AG09319 (cell line): ENCODE measurements around the gene TMEM131L.

Experiments used
- DNase-seq: peaks from one replicate; pipeline ENCODE4 v3.0.0-alpha.2; 2010; ENCODE audit warnings: low read depth; ENCODE audit errors: extremely low read depth
- CTCF ChIP-seq: IDR thresholded peaks from 2 replicates; pipeline ENCODE4 v1.5.1; 2011; ENCODE audit warnings: low read depth, mild to moderate bottlenecking, inconsistent platforms, low read length, moderate library complexity

TMEM131L gene

GRCh38 chr4:153572609-153573008 is 106.4 kb downstream of the TMEM131L start:
- DNase-seq, result no peak
- TF ChIP-seq CTCF, result no peak

DNA sequence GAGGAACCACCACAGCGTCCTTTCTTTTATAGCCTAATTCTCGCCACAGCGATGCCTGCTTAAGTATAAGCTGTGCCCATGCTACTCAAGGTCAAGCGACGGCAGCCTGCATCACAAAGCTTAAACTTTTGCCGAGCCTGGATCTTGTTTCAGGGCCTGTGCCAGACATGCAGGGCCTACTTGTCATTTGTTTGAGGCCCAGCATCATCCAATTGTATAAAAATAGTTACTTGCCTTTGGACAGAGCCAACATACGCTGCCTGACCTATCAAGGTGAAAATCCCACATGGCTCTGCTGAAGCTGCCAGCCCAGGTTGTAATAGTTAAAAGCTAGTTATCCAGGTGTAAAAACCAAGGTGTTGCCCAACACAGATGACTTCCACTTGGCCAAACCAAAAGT is 107.1 kb downstream of the TMEM131L start:
- TF ChIP-seq CTCF, result no peak
- DNase-seq, result no peak

- TF ChIP-seq CTCF, result peak; percentile 80
- peak; percentile 60 for DNase-seq
Observed at GRCh38 chr4:153573881-153574802, 108.0 kb downstream of the TMEM131L start.

DNA sequence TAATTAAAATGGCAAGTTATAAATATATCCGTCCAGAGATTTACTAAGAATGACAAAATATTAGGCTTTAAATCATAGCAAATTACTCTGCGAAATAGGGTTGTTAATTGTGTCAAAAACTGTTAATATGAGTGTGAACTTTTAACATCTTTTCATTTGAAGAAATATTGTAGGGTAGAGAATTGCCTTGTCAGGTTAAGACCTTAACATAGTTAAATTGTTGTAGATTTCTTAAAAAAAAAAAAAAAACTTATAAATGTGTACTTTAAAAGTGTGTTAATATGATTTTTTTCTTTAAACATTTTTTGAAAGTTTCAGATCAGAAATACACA is 110.2 kb downstream of the TMEM131L start:
- no peak for TF ChIP-seq CTCF

DNA sequence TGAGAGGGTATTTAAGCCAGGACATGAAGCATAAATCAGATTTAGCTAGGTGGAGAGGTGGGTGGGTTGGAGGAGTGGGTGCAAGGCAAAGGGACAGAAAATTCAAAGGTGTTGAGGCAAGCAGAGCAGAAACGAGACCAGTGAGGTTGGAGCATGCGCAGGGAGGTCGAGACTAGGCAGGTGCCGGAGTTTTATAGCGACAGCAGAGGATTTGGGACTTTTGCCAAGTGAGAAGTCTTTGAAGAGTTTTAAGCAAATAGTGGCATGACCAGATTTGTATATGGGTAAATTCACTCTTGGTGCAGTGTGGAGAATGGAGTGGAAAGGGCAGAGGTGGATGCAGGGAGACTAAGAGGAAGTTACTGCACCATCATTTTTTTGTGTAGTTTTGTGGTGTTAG is 110.9 kb downstream of the TMEM131L start:
- no peak for DNase-seq
- no peak for TF ChIP-seq CTCF

More for the DNA sequence above, 110.2 kb downstream of the TMEM131L start:
- DNase-seq, result no peak

DNA sequence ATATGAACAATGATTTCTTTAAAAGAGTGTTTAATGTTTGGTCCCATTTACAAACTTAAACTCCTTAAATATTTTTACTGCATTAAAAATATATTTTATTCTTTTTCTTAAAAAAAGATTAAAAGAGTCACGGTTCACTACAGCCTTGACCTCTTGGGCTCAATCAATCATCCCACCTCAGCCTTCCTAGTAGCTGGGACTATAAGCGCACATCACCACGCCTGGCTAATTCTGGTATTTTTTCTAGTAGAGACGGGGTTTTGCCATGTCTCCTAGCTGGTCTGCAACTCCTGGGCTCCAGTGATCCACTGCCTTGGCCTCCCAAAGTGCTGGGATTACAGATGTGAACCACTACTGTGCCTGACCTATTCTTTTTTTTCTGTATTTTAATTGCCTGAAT is 113.2 kb downstream of the TMEM131L start:
- DNase-seq, result no peak
- TF ChIP-seq CTCF, result no peak

GRCh38 chr4:153579872-153580271 is 113.7 kb downstream of the TMEM131L start:
- no peak for DNase-seq

More at GRCh38 chr4:153579872-153580271, 113.7 kb downstream of the TMEM131L start:
- no peak for TF ChIP-seq CTCF
